ENCODE results near the gene TSSK3.

TSSK3 gene

DNA sequence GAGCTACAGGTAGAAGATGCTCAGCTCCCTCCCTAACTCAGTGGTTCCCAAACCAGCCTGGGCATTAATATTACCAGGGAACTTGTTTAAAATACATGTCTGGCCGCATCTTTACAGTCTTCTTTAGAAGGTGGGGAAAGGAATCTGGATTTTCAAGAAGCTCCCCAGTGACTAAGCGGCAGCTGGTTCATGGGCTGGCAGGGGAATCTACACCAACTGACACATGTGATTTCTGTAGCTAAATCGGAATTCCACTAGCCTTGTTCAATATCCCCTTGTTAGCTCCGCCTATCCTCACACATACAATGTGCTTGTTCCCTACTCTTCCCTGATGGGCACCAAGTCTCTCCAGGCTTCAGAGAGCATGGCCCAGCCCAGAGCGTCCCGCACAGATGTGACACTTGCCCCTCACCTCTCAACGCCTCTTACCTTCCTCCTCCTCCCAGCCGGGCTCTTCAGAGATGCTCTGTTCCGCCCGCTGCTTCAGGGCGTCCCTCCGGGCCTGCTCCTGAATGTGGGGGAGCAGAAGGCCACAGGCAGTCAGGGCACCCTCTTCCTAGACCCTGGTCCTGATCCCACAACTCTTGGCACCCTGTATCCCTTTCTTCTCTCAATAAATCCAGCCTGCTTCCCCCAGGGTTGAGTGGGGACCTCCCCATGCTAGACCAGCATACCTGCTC is 15.3 kb downstream of the TSSK3 start:
- H3K36me3 ChIP-seq: no peaks in the 10 kb centered on the region; the same call in 1 of the 2 replicates
- H3K4me1 ChIP-seq: no peaks in the 10 kb centered on the region
- DNase-seq: no peak
- no peaks in the 10 kb centered on the region for H3K9me3 ChIP-seq
- H3K4me3 ChIP-seq (ENCODE audit: low read depth, low read length): no peak overlapping the region
- TF ChIP-seq, protein P1, sequence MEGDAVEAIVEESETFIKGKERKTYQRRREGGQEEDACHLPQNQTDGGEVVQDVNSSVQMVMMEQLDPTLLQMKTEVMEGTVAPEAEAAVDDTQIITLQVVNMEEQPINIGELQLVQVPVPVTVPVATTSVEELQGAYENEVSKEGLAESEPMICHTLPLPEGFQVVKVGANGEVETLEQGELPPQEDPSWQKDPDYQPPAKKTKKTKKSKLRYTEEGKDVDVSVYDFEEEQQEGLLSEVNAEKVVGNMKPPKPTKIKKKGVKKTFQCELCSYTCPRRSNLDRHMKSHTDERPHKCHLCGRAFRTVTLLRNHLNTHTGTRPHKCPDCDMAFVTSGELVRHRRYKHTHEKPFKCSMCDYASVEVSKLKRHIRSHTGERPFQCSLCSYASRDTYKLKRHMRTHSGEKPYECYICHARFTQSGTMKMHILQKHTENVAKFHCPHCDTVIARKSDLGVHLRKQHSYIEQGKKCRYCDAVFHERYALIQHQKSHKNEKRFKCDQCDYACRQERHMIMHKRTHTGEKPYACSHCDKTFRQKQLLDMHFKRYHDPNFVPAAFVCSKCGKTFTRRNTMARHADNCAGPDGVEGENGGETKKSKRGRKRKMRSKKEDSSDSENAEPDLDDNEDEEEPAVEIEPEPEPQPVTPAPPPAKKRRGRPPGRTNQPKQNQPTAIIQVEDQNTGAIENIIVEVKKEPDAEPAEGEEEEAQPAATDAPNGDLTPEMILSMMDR (IDR thresholded peaks at IDR 0.05; ENCODE audit: low read depth, low read length): no peak
- no peaks in the 10 kb centered on the region for H3K27me3 ChIP-seq

DNA sequence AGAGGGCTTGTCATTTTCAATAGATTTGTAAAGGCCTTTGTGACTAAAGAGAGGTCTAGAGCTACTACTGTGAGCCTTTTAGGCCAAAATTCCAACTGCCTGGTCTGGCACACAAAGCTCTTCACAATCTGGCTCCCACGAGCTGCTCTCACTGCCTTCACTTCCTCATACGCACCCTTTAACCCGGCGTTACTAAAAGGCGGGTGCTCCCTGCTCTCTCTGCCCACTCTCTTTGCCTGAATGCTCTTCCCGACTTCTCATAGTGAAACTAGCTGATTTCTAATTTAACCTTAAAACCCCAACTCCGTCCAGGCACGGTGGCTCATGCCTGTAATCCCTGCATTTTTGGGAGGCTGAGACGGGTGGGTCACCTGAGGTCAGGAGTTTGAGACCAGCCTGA is 17.7 kb downstream of the TSSK3 start:
- no peaks in the 10 kb centered on the region for H3K9me3 ChIP-seq
- H3K4me3 ChIP-seq (ENCODE audit: low read depth, low read length): no peak overlapping the region
- DNase-seq: no peak
- TF ChIP-seq, protein P1 (IDR thresholded peaks at IDR 0.05; ENCODE audit: low read depth, low read length): no peak
- no peaks in the 10 kb centered on the region; the same call in 1 of the 2 replicates for H3K36me3 ChIP-seq
- no peaks in the 10 kb centered on the region for H3K4me1 ChIP-seq
- no peaks in the 10 kb centered on the region for H3K27me3 ChIP-seq

DNA sequence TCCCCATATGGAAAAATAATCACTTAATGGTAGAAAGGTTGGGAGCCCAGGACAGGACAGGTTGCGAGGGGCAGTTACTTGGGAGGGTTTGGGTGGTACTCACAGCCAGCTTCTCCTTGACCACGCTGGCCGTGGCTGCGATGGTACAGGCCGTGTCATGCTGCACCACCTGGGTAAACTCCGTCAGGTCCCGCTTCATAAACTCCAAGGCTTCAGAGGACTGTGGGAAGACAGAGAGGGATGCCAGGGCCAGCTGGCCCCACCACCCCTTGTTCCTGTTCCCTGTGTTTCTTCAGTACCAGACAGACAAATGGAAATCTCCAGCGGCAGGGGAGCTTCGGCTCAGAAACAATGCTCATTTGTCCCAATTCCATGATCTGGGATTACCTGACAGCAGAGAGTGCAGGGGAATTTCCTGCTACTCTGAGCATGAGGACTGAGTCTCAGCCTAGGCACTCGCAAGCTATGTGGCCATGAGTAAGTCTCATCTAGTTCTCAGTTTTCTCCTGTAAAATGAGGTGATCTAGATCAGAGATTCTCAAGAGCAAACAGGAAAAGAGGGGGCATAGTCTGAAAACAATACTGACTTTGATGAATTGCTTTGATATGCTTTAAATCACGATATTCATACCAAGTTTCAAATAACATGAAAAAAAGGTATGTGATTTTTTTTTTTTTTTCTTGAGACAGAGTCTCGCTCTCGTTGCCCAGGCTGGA is 24.5 kb downstream of the TSSK3 start:
- TF ChIP-seq, protein P1 (IDR thresholded peaks at IDR 0.05; ENCODE audit: low read depth, low read length): no peak
- Histone ChIP-seq H3K4me3 (ENCODE audit: low read depth, low read length) (no peak overlapping the region), H3K27me3 (no peaks in the 10 kb centered on the region), H3K36me3 (peaks cover 3% of the 10 kb centered on the region; the same call in 1 of the 2 replicates), H3K9me3 (no peaks in the 10 kb centered on the region), H3K4me1 (no peaks in the 10 kb centered on the region)
- DNase-seq: no peak

DNA sequence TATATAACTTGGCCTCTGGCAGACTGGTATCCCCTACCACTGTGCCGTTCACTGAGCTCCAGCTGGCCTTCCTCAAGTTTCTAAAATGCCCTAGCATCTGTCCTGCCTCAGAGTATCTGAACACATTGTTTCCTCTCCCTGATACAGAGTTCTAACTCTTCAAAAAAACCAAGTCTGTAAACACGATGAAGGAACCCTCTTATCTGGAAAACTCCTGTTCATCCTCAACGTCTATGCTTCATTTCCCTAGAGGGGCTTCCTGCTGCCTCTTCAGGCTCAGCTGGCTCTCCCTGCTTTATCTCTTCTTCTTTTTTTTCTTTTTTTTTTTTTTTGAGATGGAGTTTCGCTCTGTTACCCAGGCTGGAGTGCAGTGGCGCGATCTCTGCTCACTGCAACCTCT is 26.3 kb downstream of the TSSK3 start:
- DNase-seq: no peak

DNA sequence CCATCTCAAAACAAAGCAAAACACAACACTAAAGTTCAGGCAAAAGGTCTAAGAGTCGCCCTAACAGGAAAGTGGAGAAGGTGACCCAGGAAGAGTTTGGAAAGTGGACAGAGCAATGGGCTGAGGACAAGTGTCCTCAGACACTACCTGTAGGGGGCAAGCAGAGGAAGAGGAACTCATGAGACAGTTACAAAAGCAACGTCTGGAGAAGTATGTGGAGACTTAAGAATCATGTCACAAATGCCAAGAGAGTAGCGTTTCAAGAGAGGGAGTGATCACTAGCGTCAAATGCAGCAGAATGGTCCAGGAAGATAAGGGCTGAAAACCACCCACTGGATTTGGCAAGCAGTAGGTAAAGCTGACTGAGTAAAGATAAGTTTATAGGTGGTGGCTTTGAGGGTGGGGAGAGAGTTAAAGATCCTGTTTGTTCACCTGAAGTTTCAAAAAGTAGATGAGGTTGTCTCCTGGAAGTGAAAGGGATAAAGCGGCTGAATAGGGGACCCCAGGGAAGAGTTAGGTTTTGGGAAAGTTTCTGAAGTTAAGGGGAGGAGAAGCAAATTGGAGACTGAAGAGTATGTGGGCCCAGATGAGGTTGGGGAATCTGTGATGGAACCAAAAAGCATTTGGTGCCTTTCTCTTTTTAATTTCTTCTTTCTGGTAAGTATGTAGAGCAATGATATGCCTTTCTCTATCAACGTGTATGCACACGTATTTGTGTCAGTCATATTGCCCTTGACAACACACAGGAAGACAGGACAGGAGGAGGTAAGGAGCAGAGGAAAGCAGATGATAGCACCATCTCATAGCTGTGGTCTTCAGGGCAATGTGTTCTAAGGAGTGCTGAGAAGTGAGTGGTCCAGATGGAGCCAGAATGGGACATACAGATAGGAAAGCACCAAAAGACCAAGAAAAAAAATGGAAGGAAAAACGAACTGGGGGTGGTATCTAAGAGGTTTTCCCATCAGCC is 28.8 kb downstream of the TSSK3 start:
- DNase-seq: no peak
- H3K27me3 ChIP-seq: no peaks in the 10 kb centered on the region
- H3K4me3 ChIP-seq (ENCODE audit: low read depth, low read length): no peak overlapping the region
- no peaks in the 10 kb centered on the region for H3K9me3 ChIP-seq
- TF ChIP-seq, protein P1 (IDR thresholded peaks at IDR 0.05; ENCODE audit: low read depth, low read length): no peak
- peaks cover 3% of the 10 kb centered on the region; the same call in 1 of the 2 replicates for H3K36me3 ChIP-seq
- no peaks in the 10 kb centered on the region for H3K4me1 ChIP-seq

More for the DNA sequence above, 26.3 kb downstream of the TSSK3 start:
- Histone ChIP-seq H3K4me3 (ENCODE audit: low read depth, low read length) (no peak overlapping the region), H3K36me3 (peaks cover 3% of the 10 kb centered on the region; the same call in 1 of the 2 replicates), H3K9me3 (no peaks in the 10 kb centered on the region), H3K4me1 (no peaks in the 10 kb centered on the region), H3K27me3 (no peaks in the 10 kb centered on the region)
- TF ChIP-seq, protein P1 (IDR thresholded peaks at IDR 0.05; ENCODE audit: low read depth, low read length): no peak
